Measurements from ENCODE around the gene SLC50A1. TPM values are rescaled to one million over a fixed set of nuclear protein-coding genes. Genes with fewer than 3 reads are reported as not detected.

SLC50A1 gene
- total and polyA plus RNA-seq, 2 of the 8 experiments (the other 6 are each of a cell fraction or from before 2014, with no cell fraction given) = 36.5 to 90.8 TPM

DNA sequence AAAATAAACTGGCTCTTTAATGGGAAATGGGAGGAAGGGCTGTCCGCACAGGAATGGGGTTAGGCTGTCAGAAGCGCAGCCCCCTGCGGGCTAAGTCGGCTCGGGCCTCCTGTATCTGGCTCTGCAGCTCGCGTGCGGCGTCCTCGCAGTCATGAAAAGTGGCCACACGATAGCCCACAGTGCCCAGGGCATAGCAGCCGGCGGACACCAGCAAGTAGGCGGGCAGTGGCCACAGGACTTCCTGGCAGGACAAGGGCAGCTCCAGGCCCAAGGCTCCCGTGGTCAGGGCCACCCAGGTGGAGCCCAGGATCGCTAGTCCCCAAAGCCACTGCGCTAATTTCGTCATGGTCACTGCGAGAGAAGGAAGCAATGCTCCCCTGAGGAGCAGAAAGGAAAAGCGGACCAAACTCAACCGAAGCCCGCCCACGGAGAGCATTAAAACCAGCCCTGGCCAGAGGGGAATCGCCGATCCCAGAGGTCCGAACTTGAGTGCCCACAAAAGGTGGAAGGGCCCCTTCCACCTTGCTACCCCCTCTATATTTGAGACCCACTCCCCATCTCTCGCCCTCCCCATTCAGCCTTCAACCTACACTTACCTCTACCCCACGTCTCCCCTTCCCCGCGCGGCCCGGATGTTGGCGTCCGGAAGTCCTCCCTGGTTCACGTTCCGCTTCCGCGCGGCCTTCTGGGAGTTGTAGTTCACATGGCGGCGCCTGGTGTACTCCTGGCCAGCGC, 4.4 kb downstream of the SLC50A1 start, which contains the start of gene DPM3 (continued):
- peak in 1 of 2 experiments; percentile 77; a peak in 1 of 4 replicates for TF ChIP-seq SIN3A (conservative IDR thresholded peaks at IDR 0.05 in 1 of 2, IDR thresholded peaks at IDR 0.05 in 1 of 2; ENCODE audit: low read depth in 1 of 2, low read length in 2 of 2)
- TF ChIP-seq SIX5 (IDR thresholded peaks at IDR 0.05; ENCODE audit: low read depth, low read length) = peak; percentile 88
- peak; percentile 57; the same call in 1 of the 2 replicates for TF ChIP-seq RBBP5 (IDR thresholded peaks at IDR 0.05; ENCODE audit: borderline replicate concordance, low read depth, low read length)
- TF ChIP-seq CBX8 (IDR thresholded peaks at IDR 0.05; ENCODE audit: borderline replicate concordance, low read depth, low read length) = no peak
- TF ChIP-seq GABPA (IDR thresholded peaks at IDR 0.05; ENCODE audit: borderline replicate concordance, insufficient read depth, low read length) = peak; percentile 99
- no peak for TF ChIP-seq RFX5 (IDR thresholded peaks at IDR 0.05; ENCODE audit: borderline replicate concordance, low read depth, low read length)
- 0 out of 2 replicates have a peak, but pooled peaks have one; percentile 11 for TF ChIP-seq TEAD4 (IDR thresholded peaks at IDR 0.05; ENCODE audit: low read depth, low read length)
- TF ChIP-seq POLR2AphosphoS5 (IDR thresholded peaks at IDR 0.05; ENCODE audit: low read depth, low read length) = no peak
- no peak for TF ChIP-seq TCF12 (IDR thresholded peaks at IDR 0.05; ENCODE audit: low read depth, low read length)
- TF ChIP-seq, protein P1, sequence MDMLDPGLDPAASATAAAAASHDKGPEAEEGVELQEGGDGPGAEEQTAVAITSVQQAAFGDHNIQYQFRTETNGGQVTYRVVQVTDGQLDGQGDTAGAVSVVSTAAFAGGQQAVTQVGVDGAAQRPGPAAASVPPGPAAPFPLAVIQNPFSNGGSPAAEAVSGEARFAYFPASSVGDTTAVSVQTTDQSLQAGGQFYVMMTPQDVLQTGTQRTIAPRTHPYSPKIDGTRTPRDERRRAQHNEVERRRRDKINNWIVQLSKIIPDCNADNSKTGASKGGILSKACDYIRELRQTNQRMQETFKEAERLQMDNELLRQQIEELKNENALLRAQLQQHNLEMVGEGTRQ (IDR thresholded peaks at IDR 0.05; ENCODE audit: low read length) = no peak
- no peak for TF ChIP-seq FOSL1 (IDR thresholded peaks at IDR 0.05; ENCODE audit: insufficient read depth, low read depth, low read length)
- 0 out of 2 replicates have a peak, but pooled peaks have one; percentile 18 for TF ChIP-seq TBP (IDR thresholded peaks at IDR 0.05; ENCODE audit: low read depth, low read length)
- no peak for TF ChIP-seq SAP30 (IDR thresholded peaks at IDR 0.05; ENCODE audit: insufficient read depth, insufficient replicate concordance, low read length)
- TF ChIP-seq KDM4A (IDR thresholded peaks at IDR 0.05; ENCODE audit: low read depth, low read length, severe bottlenecking) = peak; percentile 60
- peak; percentile 50; the same call in 1 of the 2 replicates for TF ChIP-seq YY1 (IDR thresholded peaks at IDR 0.05; ENCODE audit: low read depth, low read length)
- TF ChIP-seq POLR2A (IDR thresholded peaks at IDR 0.05; ENCODE audit: control extremely low read depth in 1 of 2, low read depth in 2 of 2, low read length in 2 of 2) = no peak; a peak in 1 of 3 replicates
- TF ChIP-seq CEBPB (IDR thresholded peaks at IDR 0.05; ENCODE audit: low read depth, low read length) = no peak
- peak; percentile 24; the same call in 1 of the 2 replicates for TF ChIP-seq SRF (IDR thresholded peaks at IDR 0.05; ENCODE audit: low read depth, low read length)
- peak; percentile 81 for TF ChIP-seq ASH2L (IDR thresholded peaks at IDR 0.05; ENCODE audit: low read length)
- no peak for TF ChIP-seq GTF2F1 (IDR thresholded peaks at IDR 0.05; ENCODE audit: borderline replicate concordance, low read depth, low read length)
- TF ChIP-seq ZNF274 (IDR thresholded peaks at IDR 0.05; ENCODE audit: borderline replicate concordance, extremely low read depth, low read length) = no peak
- no peak for TF ChIP-seq SP4 (IDR thresholded peaks at IDR 0.05; ENCODE audit: low read length)
- TF ChIP-seq KDM5A (IDR thresholded peaks at IDR 0.05; ENCODE audit: low read length) = peak; percentile 66; the same call in 1 of the 2 replicates
